ENCODE data around the gene NR5A2.
A peak's percentile ranks its signal among the peaks of the same experiment; 100 is the strongest.

NR5A2 gene

DNA sequence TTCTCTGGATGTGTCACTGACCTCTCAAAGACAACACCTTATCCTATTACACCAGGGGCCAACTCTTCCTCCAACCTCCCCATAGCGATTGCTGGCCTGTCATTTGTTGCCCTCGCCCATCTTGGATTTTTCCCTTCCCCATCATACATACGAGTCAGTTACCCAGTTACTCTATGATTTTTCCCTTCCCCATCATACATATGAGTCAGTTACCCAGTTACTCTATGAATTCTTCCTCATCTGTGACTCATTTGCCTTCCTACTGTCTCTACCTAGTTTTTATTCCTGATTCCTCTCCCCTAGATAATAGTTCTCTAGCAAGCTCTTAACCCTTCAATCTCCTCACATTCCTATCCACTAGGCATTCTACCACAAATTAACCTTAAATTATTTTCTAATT is 178.8 kb downstream of the NR5A2 start:
- peak; percentile 34 for DNase-seq (ENCODE audit: low read depth)

DNA sequence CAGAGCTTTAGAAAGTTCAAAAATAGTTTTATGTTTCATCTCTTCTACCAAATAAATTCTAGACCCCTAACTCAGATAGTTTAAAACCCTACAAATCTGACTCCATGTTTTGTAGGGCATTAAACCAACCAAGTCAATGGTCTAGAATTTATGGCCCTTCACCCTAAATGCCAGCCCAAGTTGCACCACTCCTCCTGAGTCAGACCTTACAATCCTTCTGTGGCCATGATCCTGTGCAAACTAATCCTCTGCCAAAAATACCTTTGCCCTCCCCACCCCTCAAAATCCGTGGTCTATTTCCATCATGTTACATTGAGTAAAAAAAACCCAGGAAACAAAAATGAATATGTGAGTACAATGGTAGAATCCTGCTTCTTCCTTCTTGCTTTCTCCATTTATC is 179.3 kb downstream of the NR5A2 start:
- DNase-seq (ENCODE audit: low read depth) = no peak

DNA sequence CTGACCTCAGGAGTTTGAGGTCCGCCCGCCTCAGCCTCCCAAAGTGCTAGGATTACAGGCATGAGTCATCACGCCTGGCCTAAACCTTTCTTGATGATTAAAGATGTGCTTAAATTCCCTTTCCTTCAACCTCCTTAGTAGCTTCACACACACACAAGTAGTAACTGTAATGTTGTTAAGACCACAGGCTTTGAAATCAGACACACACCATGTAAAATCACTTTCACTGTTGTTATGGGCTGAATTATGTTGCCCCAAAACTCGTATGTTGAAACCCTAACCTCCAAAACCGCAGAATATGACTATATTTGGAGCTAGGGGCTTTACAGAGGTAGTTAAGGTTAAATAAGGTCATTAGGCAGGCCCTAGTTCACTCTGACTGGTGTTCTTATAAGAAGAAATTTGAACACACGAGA is 180.2 kb downstream of the NR5A2 start:
- no peak for DNase-seq (ENCODE audit: low read depth)

DNA sequence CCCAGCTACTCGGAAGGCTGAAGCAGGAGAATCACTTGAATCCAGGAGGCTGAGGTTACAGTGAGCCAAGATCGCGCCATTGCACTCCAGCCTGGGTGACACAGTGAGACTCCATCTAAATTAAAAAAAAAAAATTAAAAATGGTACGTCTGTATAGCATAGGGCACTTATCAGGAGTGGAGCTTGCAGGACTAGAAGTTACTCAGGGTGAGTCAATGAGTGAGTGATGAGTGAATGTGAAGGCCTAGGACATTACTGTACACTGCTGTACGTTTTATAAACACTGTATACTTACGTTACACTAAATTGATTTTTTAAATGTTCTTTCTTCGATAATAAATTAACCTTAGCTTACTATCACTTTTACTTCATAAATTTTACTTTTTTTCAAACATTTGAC is 183.6 kb downstream of the NR5A2 start:
- DNase-seq (ENCODE audit: low read depth) = no peak

DNA sequence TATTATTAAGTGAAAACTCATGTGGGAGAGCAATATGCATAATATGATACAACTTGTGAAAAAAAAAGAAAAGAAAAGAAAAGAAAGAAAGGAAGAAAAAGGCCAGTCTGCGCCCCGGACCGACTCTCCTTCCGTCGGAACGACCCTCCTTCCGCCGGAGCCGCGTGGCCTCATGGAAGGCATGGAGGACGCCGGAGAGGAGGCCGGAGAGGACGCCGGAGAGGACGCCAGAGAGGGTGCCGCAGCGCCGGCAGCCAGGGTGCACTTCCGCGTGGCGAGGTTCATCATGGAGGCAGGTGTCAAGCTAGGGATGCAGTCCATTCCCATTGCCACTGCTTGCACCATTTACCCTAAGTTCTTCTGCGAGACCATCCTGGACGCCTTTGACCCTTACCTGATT is 185.9 kb downstream of the NR5A2 start:
- DNase-seq (ENCODE audit: low read depth) = no peak

DNA sequence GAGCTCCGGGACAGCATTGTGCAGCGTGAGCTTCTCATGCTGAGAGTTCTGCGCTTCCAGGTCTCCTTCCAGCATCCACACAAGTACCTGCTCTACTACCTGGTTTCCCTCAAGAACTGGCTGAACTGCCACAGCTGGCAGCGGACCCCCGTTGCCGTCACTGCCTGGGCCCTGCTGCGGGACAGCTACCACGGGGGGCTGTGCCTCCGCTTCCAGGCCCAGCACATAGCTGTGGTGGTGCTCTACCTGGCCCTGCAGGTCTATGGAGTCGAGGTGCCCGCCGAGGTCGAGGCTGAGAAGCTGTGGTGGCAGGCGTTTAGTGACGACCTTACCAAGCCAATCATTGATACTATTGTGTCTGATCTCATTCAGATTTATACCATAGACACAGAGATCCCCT is 186.4 kb downstream of the NR5A2 start:
- DNase-seq (ENCODE audit: low read depth) = no peak

DNA sequence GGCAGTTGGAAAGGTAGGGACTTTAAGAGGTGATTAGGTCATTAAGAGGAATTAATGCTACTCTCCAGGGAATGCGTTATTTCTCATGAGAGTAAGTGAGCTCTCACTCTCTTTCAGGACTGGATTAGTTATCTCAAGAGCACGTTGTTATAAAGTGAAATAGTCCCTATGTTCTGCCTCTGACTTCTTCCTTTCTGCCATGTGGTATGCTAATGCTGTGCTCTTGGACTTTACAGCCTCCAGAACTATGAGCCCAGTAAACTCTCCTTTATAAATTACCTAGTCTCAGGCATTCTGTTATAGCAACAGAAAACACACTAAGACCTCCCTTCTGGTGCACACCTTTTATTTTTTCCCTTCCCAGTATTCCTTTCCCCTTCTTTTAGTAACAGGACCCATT is 187.8 kb downstream of the NR5A2 start:
- DNase-seq (ENCODE audit: low read depth) = no peak

DNA sequence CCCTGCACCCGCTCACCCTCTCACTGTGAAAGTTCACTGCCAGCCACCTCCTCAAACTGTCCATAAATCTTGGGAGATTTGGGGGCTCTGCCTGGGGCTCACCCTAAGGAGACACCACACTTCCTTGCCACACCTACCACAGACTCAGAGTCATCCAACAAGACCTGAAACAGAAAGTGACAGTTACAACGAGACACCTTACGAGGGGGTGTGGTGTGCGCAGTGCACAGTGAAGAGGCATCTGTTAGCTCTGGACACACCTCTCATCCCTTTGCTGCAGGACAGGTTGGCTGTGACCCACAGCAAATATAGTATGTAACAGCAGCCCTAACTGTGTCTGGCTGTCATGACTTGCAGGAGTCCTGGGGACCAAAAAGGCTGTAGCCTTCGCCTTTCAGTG is 190.2 kb downstream of the NR5A2 start:
- DNase-seq (ENCODE audit: low read depth) = no peak

DNA sequence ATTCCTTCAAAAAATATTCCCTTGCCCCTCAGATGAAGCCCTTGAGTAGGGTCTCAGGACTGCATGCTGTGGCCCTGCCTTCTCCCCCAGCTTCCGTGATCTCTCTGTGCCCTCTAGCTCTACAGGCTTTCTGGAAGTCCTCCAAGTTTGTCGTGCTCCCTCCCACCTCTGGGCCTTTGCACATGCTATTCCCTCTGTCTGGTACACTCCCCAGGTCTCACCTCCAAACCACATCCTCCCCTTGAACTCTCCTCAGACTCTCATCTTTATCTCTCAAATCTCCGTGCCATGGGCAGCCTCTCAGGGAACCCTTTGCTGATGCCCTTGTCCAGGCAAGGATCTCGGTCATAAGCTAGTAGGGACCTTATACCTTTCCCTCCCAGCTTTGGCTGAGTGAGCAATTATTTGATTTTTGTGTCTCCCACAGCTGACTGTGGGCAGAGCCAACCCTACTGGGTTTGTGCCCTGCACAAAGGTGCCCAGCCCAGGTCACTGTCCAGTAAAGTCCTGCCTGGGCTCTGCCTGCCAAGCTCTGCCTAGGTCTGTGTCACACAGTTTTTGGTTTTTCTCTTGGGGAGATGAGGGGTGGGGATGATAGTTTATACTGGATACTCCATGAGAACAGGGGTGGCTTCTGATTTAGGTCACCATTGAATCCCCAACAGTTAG is 194.2 kb downstream of the NR5A2 start:
- DNase-seq (ENCODE audit: low read depth) = no peak

DNA sequence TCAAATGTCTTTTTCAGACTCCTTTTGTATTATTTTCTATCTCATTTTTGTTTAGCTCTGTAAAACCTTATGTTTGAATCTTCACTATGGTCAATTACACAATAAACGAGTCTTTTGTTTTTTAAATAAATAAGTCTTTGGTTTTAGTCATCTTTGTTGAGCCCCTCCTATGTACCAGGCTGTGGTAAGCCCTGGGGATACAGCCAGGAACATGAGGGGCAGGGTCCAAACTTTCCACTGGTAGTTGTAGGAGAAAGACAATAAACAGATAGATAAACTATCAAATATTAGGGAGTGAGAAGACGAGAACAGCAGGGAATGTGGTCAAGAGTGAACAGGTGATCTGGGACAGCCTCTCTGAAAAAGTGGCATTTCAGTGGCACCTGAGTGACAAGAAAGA is 195.7 kb downstream of the NR5A2 start:
- DNase-seq (ENCODE audit: low read depth) = no peak

DNA sequence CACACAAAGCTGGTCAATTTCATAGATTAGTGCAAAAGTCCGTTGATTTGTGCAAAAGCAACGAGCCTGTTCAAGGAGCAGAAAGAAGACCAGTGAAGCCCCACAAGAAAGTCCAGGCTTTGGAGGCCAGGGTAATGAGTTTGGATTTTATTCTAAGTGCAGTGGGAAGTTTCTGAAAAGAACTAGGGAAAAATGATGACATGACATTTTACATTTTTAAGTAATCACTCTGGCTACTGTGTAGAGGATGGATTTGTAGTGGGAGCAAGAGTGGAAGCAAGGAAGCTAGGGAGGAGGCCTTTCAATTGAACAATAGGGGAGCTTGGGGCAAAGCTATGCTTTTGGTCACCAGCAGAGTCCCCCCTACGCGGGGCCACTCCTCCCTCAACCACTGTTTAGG is 196.1 kb downstream of the NR5A2 start:
- DNase-seq (ENCODE audit: low read depth) = no peak

DNA sequence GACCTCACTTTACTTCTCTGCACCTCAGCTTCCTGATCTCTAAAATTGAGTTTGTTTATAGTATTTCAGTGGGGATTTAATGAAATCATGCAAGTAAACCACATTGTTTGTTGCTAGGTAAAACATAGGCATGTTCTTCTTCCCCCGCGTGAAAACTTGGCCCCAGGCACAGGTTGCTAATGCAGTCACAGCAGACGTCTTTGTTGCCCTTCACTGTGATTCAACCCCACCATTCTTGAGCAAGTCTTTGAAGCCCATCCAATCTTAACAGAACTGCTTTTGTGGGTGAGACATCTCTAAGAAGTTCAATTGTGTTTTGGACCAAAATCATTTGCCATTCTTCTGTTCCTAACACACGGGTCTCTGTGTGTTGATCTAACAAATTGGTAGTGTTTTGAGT is 196.8 kb downstream of the NR5A2 start:
- peak; percentile 35 for DNase-seq (ENCODE audit: low read depth)

DNA sequence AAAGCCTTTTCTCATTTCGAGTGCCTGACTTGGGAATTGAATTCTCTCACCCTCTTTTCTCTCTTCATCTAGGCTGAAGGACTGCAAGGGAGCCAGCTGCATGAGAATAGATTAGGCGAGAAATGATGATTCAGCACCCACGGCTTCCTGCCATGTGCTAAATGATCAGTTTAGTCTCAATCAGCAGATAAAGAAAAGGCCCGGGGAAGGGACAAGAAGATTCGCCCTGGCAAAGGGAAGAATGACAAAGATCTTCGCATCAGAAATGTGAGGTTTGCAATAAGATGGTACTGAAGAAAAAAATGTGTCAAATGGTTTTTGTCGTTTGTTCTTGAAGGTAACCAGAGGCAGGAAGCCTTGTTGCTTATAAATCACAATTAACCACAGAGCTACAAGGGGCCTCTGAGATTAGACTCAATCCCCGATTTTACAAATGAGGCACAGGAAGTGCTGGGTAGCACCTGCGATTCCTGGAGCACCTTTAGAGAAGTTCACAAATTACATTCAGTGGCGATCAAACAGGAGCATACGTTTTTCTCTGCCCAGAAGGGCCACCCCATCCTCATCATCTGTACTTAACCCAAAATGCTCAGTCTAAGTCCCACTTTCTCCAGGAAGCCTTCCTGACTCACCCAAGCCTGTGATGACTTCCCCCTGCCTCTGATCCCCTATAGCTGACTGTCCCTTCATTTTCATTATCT is 198.9 kb downstream of the NR5A2 start:
- DNase-seq (ENCODE audit: low read depth) = no peak

DNA sequence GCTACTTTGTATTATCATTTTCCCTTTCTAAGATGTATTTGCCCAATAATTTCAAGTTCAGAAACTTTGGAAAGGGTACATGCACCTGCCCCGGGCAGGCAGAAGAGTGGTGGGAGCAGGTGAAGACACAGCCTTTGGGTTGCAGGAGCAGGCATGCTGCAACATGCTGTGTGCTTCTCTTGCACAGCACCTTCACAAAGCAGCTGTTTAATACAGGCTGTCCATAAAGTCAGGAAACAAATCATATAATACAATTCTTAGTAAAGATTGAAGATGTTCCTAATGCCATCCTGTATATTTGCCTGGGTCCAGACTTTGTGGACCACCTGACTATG is 199.4 kb downstream of the NR5A2 start:
- DNase-seq (ENCODE audit: low read depth) = no peak

Measured in GM04503 (cell line).